ENCODE measurements around the gene DHDH. TPM values are rescaled to one million over a fixed set of nuclear protein-coding genes. Genes with fewer than 3 reads are reported as not detected.

Gene DHDH
- total and polyA plus RNA-seq, 2 of the 13 experiments (the other 11 are each of a cell fraction or from before 2014, with no cell fraction given): 0.13 to 0.91 TPM

- TF ChIP-seq ZNF142 (CRISPR knock-in tag; IDR thresholded peaks at IDR 0.05) (peak; percentile 58; the same call in 1 of the 2 replicates), SIN3B (IDR thresholded peaks at IDR 0.05; ENCODE audit: low read length) (0 out of 2 replicates have a peak, but pooled peaks have one; percentile 63), ZNF451 (CRISPR knock-in tag; IDR thresholded peaks at IDR 0.05) (no peak), NRL (CRISPR knock-in tag; IDR thresholded peaks at IDR 0.05; ENCODE audit: borderline replicate concordance) (peak; percentile 50; the same call in 1 of the 2 replicates), SALL2 (CRISPR knock-in tag; IDR thresholded peaks at IDR 0.05) (peak; percentile 93), HMGXB4 (CRISPR knock-in tag; IDR thresholded peaks at IDR 0.05; ENCODE audit: borderline replicate concordance in 1 of 2, low read depth in 1 of 2) (peak; percentile 13 to 55; a peak in 3 of 4 replicates), ZBTB7A (CRISPR knock-in tag; IDR thresholded peaks at IDR 0.05) (0 out of 2 replicates have a peak, but pooled peaks have one; percentile 57), ZMAT3 (CRISPR knock-in tag; conservative IDR thresholded peaks at IDR 0.05) (peak; percentile 89), ONECUT2 (CRISPR knock-in tag; IDR thresholded peaks at IDR 0.05) (peak; percentile 55; the same call in 1 of the 2 replicates), JARID2 (CRISPR knock-in tag; IDR thresholded peaks at IDR 0.05; ENCODE audit: insufficient replicate concordance) (peak; percentile 87), ZC3H4 (CRISPR knock-in tag; IDR thresholded peaks at IDR 0.05; ENCODE audit: borderline replicate concordance) (peak; percentile 74; the same call in 1 of the 2 replicates), BRD4 (CRISPR knock-in tag; IDR thresholded peaks at IDR 0.05) (0 out of 2 replicates have a peak, but pooled peaks have one; percentile 78), PRMT3 (CRISPR knock-in tag; IDR thresholded peaks at IDR 0.05; ENCODE audit: borderline replicate concordance, low read depth) (peak; percentile 90), CREB1 (IDR thresholded peaks at IDR 0.05) (peak; percentile 40; the same call in 1 of the 2 replicates), CREB1 (CRISPR knock-in tag; IDR thresholded peaks at IDR 0.05) (no peak), ZNF580 (CRISPR knock-in tag; IDR thresholded peaks at IDR 0.05; ENCODE audit: borderline replicate concordance, low read depth) (peak; percentile 95), RBAK (CRISPR knock-in tag; IDR thresholded peaks at IDR 0.05) (no peak), CCAR2 (optimal IDR thresholded peaks at IDR 0.05; ENCODE audit: low read depth, low read length) (no peak), ZNF704 (CRISPR knock-in tag; IDR thresholded peaks at IDR 0.05; ENCODE audit: borderline replicate concordance) (peak; percentile 86)
These were observed 31.7 kb downstream of the DHDH start, which contains the start of gene FTL (continued) for GRCh38 chr19:48965040-48965805.
